MM.1S (cell line): Measurements from ENCODE around the gene ADTRP.
A peak's percentile ranks its signal among the peaks of the same experiment; 100 is the strongest.

Source experiments
- DNase-seq: peaks from one replicate; pipeline ENCODE4 v3.0.0-alpha.2; 2015
- H2AFZ ChIP-seq: fragments of 300-600 bp; sonication (generic); 2 replicates; pipeline ENCODE4 v1.6.0; 2016; ENCODE audit warnings: antibody characterized with exemption, low read length
- H3F3A ChIP-seq: fragments of 300-600 bp; sonication (generic); 2 replicates; pipeline ENCODE4 v1.6.1; 2016; ENCODE audit warnings: mild to moderate bottlenecking, antibody characterized with exemption, low read length, moderate library complexity, mixed read lengths; ENCODE audit not compliant: insufficient read depth
- H3K27ac ChIP-seq: fragments of 300-600 bp; sonication (generic); 2 replicates; pipeline ENCODE4 v1.5.1; 2016; ENCODE audit warnings: mild to moderate bottlenecking, low read length
- H3K27me3 ChIP-seq: fragments of 300-600 bp; sonication (generic); replicated peaks from 2 replicates; pipeline ENCODE4 v1.6.0; 2016; ENCODE audit warnings: low read length; ENCODE audit not compliant: insufficient read depth
- H3K36me3 ChIP-seq: fragments of 300-600 bp; sonication (generic); replicated peaks from 2 replicates; pipeline ENCODE4 v1.6.1; 2016; ENCODE audit warnings: mild to moderate bottlenecking, low read length, mixed read lengths; ENCODE audit not compliant: insufficient read depth
- H3K4me1 ChIP-seq: fragments of 300-600 bp; sonication (generic); 2 replicates; pipeline ENCODE4 v1.6.1; 2016; ENCODE audit warnings: low read length, mixed read lengths
- H3K4me2 ChIP-seq: fragments of 300-600 bp; sonication (generic); 2 replicates; pipeline ENCODE4 v1.6.0; 2016; ENCODE audit warnings: low read depth, low read length
- H3K4me3 ChIP-seq: fragments of 300-600 bp; sonication (generic); 2 replicates; pipeline ENCODE4 v1.5.1; 2016; ENCODE audit warnings: low read length, mixed read lengths
- H3K79me2 ChIP-seq: fragments of 300-600 bp; sonication (generic); 2 replicates; pipeline ENCODE4 v1.6.1; 2016; ENCODE audit warnings: mixed run types, low read length, mixed read lengths
- H3K9ac ChIP-seq: fragments of 300-600 bp; sonication (generic); 2 replicates; pipeline ENCODE4 v1.6.1; 2016; ENCODE audit warnings: low read length, mixed read lengths
- H3K9me2 ChIP-seq: fragments of 300-600 bp; sonication (generic); replicated peaks from 2 replicates; pipeline ENCODE4 v1.6.1; 2016; ENCODE audit warnings: mild to moderate bottlenecking, low read length, mixed read lengths; ENCODE audit not compliant: insufficient read depth
- H3K9me3 ChIP-seq: fragments of 300-600 bp; sonication (generic); replicated peaks from 2 replicates; pipeline ENCODE4 v1.6.1; 2016; ENCODE audit warnings: mild to moderate bottlenecking, low read length, mixed read lengths; ENCODE audit not compliant: insufficient read depth
- H4K20me1 ChIP-seq: fragments of 300-600 bp; sonication (generic); 2 replicates; pipeline ENCODE4 v1.6.1; 2016; ENCODE audit warnings: mild to moderate bottlenecking, low read length, moderate library complexity, mixed read lengths; ENCODE audit not compliant: insufficient read depth
- EZH2 ChIP-seq: fragments of 300-600 bp; sonication (generic); optimal IDR thresholded peaks from 2 replicates; pipeline ENCODE3; 2017; ENCODE audit warnings: low read depth, mild to moderate bottlenecking, antibody characterized with exemption, low read length, mixed read lengths
- EZH2phosphoT487 ChIP-seq: fragments of 300-600 bp; sonication (generic); IDR thresholded peaks from 2 replicates; pipeline ENCODE4 v1.6.1; 2018; ENCODE audit warnings: antibody characterized with exemption, low read length
- TF ChIP-seq, protein P1 (sequence below): fragments of 300-600 bp; sonication (generic); IDR thresholded peaks from 2 replicates; pipeline ENCODE4 v1.5.1; 2016; ENCODE audit warnings: antibody characterized with exemption, low read length, mixed read lengths

The ADTRP gene

DNA sequence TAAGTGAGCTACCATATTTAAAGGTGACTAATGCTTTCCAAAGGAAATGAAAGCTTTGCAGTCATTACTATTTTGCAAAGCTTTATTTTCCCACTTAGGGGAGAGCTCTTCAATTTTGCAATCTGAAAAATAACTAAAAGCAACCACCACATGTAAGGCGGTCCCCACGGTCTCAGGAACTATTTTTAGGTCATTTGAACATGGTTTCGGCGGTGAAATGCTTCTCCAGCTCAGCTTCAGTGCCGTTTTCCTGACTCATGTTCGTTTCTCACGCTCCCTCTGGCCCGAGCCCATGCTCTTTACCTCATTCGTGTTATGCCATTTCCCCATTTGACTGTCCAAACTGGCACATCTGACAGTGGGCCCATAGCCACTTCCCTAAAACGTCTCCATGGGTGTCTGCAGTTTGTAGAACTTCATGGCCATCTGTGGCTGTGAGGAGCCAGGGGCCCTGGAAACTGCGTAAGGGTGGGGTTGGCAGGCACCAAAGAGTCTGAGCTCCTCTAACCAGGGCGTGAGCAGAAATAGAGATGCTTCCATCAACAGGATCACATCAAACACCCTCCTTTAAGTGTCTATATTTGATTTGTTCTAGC, 46.5 kb downstream of the ADTRP start:
- no peaks in the 10 kb centered on the region for H3K27me3 ChIP-seq
- peak overlapping the region; percentile 29 for H2AFZ ChIP-seq
- no peaks in the 10 kb centered on the region for H3K9me3 ChIP-seq
- peaks cover 5% of the 10 kb centered on the region; the same call in 1 of the 2 replicates for H3K79me2 ChIP-seq
- peak overlapping the region; percentile 42 for H3K4me2 ChIP-seq
- TF ChIP-seq EZH2phosphoT487 (no peak), EZH2 (no peak)
- TF ChIP-seq, protein P1, sequence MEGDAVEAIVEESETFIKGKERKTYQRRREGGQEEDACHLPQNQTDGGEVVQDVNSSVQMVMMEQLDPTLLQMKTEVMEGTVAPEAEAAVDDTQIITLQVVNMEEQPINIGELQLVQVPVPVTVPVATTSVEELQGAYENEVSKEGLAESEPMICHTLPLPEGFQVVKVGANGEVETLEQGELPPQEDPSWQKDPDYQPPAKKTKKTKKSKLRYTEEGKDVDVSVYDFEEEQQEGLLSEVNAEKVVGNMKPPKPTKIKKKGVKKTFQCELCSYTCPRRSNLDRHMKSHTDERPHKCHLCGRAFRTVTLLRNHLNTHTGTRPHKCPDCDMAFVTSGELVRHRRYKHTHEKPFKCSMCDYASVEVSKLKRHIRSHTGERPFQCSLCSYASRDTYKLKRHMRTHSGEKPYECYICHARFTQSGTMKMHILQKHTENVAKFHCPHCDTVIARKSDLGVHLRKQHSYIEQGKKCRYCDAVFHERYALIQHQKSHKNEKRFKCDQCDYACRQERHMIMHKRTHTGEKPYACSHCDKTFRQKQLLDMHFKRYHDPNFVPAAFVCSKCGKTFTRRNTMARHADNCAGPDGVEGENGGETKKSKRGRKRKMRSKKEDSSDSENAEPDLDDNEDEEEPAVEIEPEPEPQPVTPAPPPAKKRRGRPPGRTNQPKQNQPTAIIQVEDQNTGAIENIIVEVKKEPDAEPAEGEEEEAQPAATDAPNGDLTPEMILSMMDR: no peak
- H3K9me2 ChIP-seq: no peaks in the 10 kb centered on the region
- H3K9ac ChIP-seq: peak overlapping the region; percentile 53
- peak overlapping the region; percentile 99 for H3K27ac ChIP-seq
- peaks cover 49% of the 10 kb centered on the region for H3F3A ChIP-seq
- H3K36me3 ChIP-seq: no peaks in the 10 kb centered on the region
- peak; percentile 61 for DNase-seq
- H4K20me1 ChIP-seq: no peaks in the 10 kb centered on the region
- H3K4me1 ChIP-seq: peaks cover 67% of the 10 kb centered on the region
- H3K4me3 ChIP-seq: no peak overlapping the region

DNA sequence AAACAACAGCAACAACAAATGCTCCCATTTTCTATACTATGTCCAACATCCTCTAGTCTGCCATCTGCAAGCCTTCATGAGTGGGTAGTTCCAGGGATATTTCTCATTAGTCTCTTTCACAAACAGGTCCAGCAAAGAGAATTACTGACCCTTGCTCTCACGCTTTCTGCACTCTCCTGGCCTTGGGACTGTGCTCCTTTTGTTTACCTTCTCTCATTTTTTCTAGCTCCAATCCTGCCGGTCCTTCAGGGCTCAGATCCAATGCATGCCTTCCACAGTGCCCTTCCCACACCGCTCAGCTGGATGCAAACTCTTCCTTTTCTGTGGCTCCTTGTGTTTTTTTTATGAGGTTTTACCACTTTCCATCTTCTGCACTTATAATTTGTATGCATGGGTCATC, 47.2 kb downstream of the ADTRP start:
- Histone ChIP-seq H3K9me2 (no peaks in the 10 kb centered on the region), H3K4me2 (peak overlapping the region; percentile 42), H3K36me3 (no peaks in the 10 kb centered on the region), H3K4me1 (peaks cover 68% of the 10 kb centered on the region), H3K79me2 (peaks cover 12% of the 10 kb centered on the region), H4K20me1 (no peaks in the 10 kb centered on the region), H3K27me3 (no peaks in the 10 kb centered on the region), H3F3A (peaks cover 49% of the 10 kb centered on the region), H3K9ac (peak overlapping the region; percentile 53), H3K4me3 (no peak overlapping the region), H3K27ac (peak overlapping the region; percentile 99), H3K9me3 (no peaks in the 10 kb centered on the region), H2AFZ (no peak overlapping the region)
- TF ChIP-seq EZH2: no peak
- TF ChIP-seq, protein P1: no peak
- DNase-seq: no peak

DNA sequence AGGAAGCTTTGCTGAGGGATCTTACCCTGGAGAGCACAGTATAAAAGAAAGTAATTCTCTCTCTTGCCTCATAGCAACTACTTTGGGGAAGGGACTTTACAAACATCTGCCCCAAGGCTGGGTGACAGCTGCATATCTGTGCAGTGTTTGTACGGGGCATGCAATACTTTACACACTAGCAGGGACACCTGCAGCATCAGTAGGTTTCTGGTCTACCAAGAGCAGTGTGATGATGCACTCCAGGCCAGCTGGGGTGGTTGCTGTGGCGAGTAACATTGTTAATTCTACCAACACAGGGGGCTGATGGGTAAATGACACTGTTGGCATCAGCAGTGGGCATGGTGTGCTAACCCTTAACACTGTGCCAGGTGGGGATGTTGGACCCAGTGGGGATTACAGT, 48.0 kb downstream of the ADTRP start:
- no peaks in the 10 kb centered on the region for H3K27me3 ChIP-seq
- H3K4me1 ChIP-seq: peaks cover 70% of the 10 kb centered on the region
- H3F3A ChIP-seq: peaks cover 49% of the 10 kb centered on the region
- H3K4me3 ChIP-seq: no peak overlapping the region
- peak overlapping the region; percentile 53; the same call in 1 of the 2 replicates for H3K9ac ChIP-seq
- H3K4me2 ChIP-seq: peak overlapping the region; percentile 7; the same call in 1 of the 2 replicates
- H4K20me1 ChIP-seq: no peaks in the 10 kb centered on the region
- peak overlapping the region; percentile 99 for H3K27ac ChIP-seq
- DNase-seq: peak; percentile 86
- no peaks in the 10 kb centered on the region for H3K36me3 ChIP-seq
- no peaks in the 10 kb centered on the region for H3K9me2 ChIP-seq
- TF ChIP-seq EZH2: no peak
- TF ChIP-seq EZH2phosphoT487: no peak
- TF ChIP-seq, protein P1: no peak
- peaks cover 19% of the 10 kb centered on the region for H3K79me2 ChIP-seq
- no peak overlapping the region for H2AFZ ChIP-seq
- no peaks in the 10 kb centered on the region for H3K9me3 ChIP-seq
